ENCODE measurements around the gene TBX2. TPM values are rescaled to one million over a fixed set of nuclear protein-coding genes. Genes with fewer than 3 reads are reported as not detected.

The TBX2 gene
- total and polyA plus RNA-seq, 2 of the 13 experiments (the other 11 are each of a cell fraction or from before 2014, with no cell fraction given) = 2.8 to 15.3 TPM

DNA sequence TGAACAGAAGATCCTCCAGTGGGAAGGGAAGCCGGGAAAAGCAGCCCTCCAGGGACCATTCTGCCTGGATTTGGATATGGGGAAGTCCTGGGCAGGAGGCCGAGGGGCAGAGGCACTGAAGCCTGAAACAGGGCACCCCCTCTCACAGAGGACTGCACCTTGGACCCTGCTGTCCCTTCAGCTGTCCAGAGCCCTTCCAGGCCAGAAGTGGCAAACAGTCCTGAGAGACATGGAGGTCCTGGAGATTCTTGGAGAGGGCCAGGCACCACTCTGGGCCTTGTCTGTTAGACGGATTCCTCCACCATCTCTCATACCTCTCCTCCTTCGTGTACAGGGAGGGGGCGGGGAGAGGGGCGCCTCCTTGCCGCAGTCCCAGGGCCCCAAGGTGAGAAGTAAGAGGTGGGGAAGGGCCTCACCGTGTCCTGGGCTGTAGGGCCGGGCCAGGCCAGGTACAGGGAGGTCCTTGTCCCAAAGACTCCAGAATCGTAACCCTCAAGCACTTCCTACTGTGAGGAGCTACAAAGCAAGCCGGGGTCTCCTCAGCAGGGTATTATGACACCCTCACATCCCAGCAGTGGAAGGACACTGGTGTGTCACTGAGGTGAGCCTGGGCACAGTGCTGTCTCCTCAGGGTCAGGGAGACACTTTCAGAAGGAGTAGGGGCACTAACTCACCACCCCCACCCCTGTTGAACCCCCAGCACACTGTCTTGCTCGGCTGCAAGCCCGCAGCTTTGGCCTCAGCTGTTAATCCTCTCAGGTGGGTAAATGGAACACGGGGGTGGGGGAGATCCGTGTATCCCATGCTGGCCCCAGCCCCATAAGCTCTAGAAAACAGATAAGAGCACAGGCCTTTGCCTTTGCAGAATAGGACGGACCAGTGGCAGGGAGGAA is 16.6 kb upstream of the TBX2 start (continued):
- no peak for TF ChIP-seq PRPF4 (IDR thresholded peaks at IDR 0.05; ENCODE audit: low read depth, low read length, poor library complexity, severe bottlenecking)
- TF ChIP-seq TAF1 (CRISPR knock-in tag; IDR thresholded peaks at IDR 0.05) = 0 out of 2 replicates have a peak, but pooled peaks have one; percentile 15
- TF ChIP-seq HOXD1 (CRISPR knock-in tag; IDR thresholded peaks at IDR 0.05) = no peak
- no peak for TF ChIP-seq ZNF264 (CRISPR knock-in tag; IDR thresholded peaks at IDR 0.05)
- TF ChIP-seq, protein P1, sequence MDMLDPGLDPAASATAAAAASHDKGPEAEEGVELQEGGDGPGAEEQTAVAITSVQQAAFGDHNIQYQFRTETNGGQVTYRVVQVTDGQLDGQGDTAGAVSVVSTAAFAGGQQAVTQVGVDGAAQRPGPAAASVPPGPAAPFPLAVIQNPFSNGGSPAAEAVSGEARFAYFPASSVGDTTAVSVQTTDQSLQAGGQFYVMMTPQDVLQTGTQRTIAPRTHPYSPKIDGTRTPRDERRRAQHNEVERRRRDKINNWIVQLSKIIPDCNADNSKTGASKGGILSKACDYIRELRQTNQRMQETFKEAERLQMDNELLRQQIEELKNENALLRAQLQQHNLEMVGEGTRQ (IDR thresholded peaks at IDR 0.05; ENCODE audit: low read depth, low read length) = no peak
- TF ChIP-seq, protein P1 (CRISPR knock-in tag; IDR thresholded peaks at IDR 0.05; ENCODE audit: borderline replicate concordance) = no peak
- TF ChIP-seq ZBTB7A (CRISPR knock-in tag; IDR thresholded peaks at IDR 0.05) = no peak
- TF ChIP-seq ZBTB44 (CRISPR knock-in tag; IDR thresholded peaks at IDR 0.05) = no peak
- no peak for TF ChIP-seq DPF2 (CRISPR knock-in tag; IDR thresholded peaks at IDR 0.05; ENCODE audit: borderline replicate concordance, low read depth)
- TF ChIP-seq, protein P2, sequence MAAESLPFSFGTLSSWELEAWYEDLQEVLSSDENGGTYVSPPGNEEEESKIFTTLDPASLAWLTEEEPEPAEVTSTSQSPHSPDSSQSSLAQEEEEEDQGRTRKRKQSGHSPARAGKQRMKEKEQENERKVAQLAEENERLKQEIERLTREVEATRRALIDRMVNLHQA (CRISPR knock-in tag; IDR thresholded peaks at IDR 0.05) = no peak
- TF ChIP-seq ZNF547 (CRISPR knock-in tag; IDR thresholded peaks at IDR 0.05) = no peak
- no peak for TF ChIP-seq ZNF225 (CRISPR knock-in tag; IDR thresholded peaks at IDR 0.05)
- TF ChIP-seq PAX8 (CRISPR knock-in tag; IDR thresholded peaks at IDR 0.05; ENCODE audit: borderline replicate concordance) = no peak
- no peak for TF ChIP-seq HMGXB3 (CRISPR knock-in tag; IDR thresholded peaks at IDR 0.05; ENCODE audit: borderline replicate concordance)
- no peak for TF ChIP-seq ARNT (IDR thresholded peaks at IDR 0.05)
- 0 out of 2 replicates have a peak, but pooled peaks have one; percentile 25 for TF ChIP-seq ZFX (CRISPR knock-in tag; IDR thresholded peaks at IDR 0.05; ENCODE audit: low read depth)
- TF ChIP-seq KLF6 (CRISPR knock-in tag; IDR thresholded peaks at IDR 0.05) = no peak
- TF ChIP-seq GATAD2A (CRISPR knock-in tag; IDR thresholded peaks at IDR 0.05) = no peak
- TF ChIP-seq SCMH1 (CRISPR knock-in tag; IDR thresholded peaks at IDR 0.05; ENCODE audit: borderline replicate concordance) = no peak
